Duodenal mucosa (tissue), 2 donors: ENCODE results near the gene NRIP1.

Experiments used
- H3K27ac ChIP-seq: one replicate; pipeline ENCODE4 v1.7.0; 2013; ENCODE audit warnings: low read depth, low read length
- H3K27me3 ChIP-seq, 2 donors: one replicate each; pipeline ENCODE4 v1.7.0; 2013; ENCODE audit warnings: low read length in 2 of 2, control low read depth in 1 of 2; ENCODE audit not compliant: insufficient read depth in 2 of 2, control insufficient read depth in 1 of 2
- H3K36me3 ChIP-seq, 2 donors: one replicate each; pipeline ENCODE4 v1.7.0; 2013; ENCODE audit warnings: low read length in 2 of 2, control low read depth in 1 of 2; ENCODE audit not compliant: insufficient read depth in 2 of 2, control insufficient read depth in 1 of 2
- H3K4me1 ChIP-seq, 2 donors: one replicate each; pipeline ENCODE4 v1.7.0; 2013; ENCODE audit warnings: low read length in 2 of 2, control low read depth in 1 of 2; ENCODE audit not compliant: insufficient read depth in 2 of 2, control insufficient read depth in 1 of 2
- H3K4me3 ChIP-seq, 2 donors: one replicate each; pipeline ENCODE4 v1.7.0; 2013; ENCODE audit warnings: low read length in 2 of 2, low read depth in 1 of 2
- H3K9ac ChIP-seq, 2 donors: one replicate each; pipeline ENCODE4 v1.7.0; 2013; ENCODE audit warnings: low read length in 2 of 2, low read depth in 1 of 2
- H3K9me3 ChIP-seq, 2 donors: one replicate each; pipeline ENCODE4 v1.7.0; 2013; ENCODE audit warnings: low read length in 2 of 2, control low read depth in 1 of 2; ENCODE audit not compliant: control insufficient read depth in 1 of 2

Gene NRIP1

GRCh38 chr21:15000081-15000480 is 64.7 kb downstream of the NRIP1 start:
- Histone ChIP-seq H3K9ac (no peak overlapping the region), H3K27me3 (no peaks in the 10 kb centered on the region), H3K9me3 (no peaks in the 10 kb centered on the region), H3K4me1 (peaks cover 33 to 39% of the 10 kb centered on the region in 2 donors), H3K36me3 (no peaks in the 10 kb centered on the region), H3K27ac (no peak overlapping the region), H3K4me3 (no peak overlapping the region)

DNA sequence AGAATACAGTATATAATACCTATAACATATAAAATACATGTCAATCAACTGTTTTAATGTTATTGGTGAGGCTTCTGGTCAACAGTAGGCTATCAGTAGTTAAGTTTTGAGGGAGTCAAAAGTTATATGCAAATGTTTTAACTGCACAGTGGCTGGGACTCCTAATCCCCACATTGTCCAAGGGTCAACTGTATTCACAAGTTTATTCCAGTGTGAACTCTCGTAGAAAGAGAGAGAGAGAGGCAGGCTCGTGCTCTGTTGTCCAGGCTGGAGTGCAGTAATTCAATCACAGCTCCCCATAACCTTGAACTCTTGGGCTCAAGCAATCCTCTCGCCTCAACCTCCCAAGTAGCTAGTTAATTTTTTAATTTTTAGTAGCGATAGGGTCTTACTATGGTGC is 66.0 kb downstream of the NRIP1 start:
- Histone ChIP-seq H3K36me3 (no peaks in the 10 kb centered on the region), H3K4me3 (no peak overlapping the region), H3K27me3 (no peaks in the 10 kb centered on the region), H3K9ac (no peak overlapping the region), H3K9me3 (no peaks in the 10 kb centered on the region), H3K27ac (no peak overlapping the region), H3K4me1 (peaks cover 28 to 34% of the 10 kb centered on the region in 2 donors)

DNA sequence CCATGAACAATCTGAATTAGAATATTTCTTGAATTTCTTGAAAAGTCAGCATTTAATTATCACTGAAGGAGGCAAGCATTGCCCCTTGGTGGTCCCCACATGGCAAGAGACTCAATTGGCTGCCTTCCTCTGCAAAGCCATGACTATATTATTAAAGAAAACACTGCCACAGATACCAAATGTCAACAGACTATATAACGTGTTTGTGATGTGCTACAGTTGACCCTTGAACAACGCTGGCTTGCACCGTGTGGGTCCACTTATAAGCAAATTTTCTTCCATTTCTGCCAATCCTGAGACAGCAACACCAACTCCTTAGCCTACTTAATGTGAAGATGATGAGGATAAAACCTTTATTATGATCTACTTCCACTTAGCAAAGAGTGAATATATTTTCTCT is 66.5 kb downstream of the NRIP1 start:
- Histone ChIP-seq H3K36me3 (no peaks in the 10 kb centered on the region), H3K27ac (no peak overlapping the region), H3K9me3 (no peaks in the 10 kb centered on the region), H3K27me3 (no peaks in the 10 kb centered on the region), H3K9ac (no peak overlapping the region), H3K4me1 (peaks cover 24 to 30% of the 10 kb centered on the region in 2 donors), H3K4me3 (no peak overlapping the region)

- Histone ChIP-seq H3K36me3 (peaks cover 0 to 2% of the 10 kb centered on the region in 2 donors), H3K27me3 (no peaks in the 10 kb centered on the region), H3K4me3 (no peak overlapping the region), H3K9me3 (no peaks in the 10 kb centered on the region), H3K4me1 (peaks cover 4 to 15% of the 10 kb centered on the region in 2 donors), H3K27ac (no peak overlapping the region), H3K9ac (no peak overlapping the region)
Observed at GRCh38 chr21:14995695-14996490, 68.9 kb downstream of the NRIP1 start.

GRCh38 chr21:14995226-14995625 is 69.6 kb downstream of the NRIP1 start:
- Histone ChIP-seq H3K36me3 (peaks cover 0 to 7% of the 10 kb centered on the region in 2 donors), H3K9me3 (no peaks in the 10 kb centered on the region), H3K27me3 (no peaks in the 10 kb centered on the region), H3K9ac (no peak overlapping the region), H3K4me1 (peaks cover 4 to 10% of the 10 kb centered on the region in 2 donors), H3K4me3 (no peak overlapping the region), H3K27ac (no peak overlapping the region)

DNA sequence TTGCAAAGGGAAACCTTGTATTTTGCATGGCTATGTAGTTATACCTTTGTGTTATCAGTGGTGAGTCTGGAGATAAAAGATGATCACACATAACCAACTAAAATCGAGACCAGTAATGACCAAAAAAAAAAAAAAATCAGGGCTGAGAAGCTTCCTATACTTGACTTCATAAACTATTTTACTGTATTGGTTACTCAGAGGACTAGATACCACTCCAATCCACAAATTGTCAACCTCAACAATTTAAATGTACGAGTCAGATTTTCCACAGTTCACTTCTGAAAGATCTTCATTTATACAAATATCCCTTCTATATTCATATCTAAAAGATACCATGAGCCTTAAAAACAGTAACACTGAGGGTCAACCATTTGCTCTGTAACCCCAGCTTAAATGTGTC is 71.7 kb downstream of the NRIP1 start:
- Histone ChIP-seq H3K4me3 (no peak overlapping the region), H3K27me3 (no peaks in the 10 kb centered on the region), H3K4me1 (peaks cover 4 to 9% of the 10 kb centered on the region in 2 donors), H3K9ac (no peak overlapping the region), H3K36me3 (peaks cover 0 to 9% of the 10 kb centered on the region in 2 donors), H3K27ac (no peak overlapping the region), H3K9me3 (no peaks in the 10 kb centered on the region)

GRCh38 chr21:14991957-14992356 is 72.8 kb downstream of the NRIP1 start:
- H3K36me3 ChIP-seq = peaks cover 10 to 19% of the 10 kb centered on the region in 2 donors
- no peak overlapping the region for H3K9ac ChIP-seq
- H3K27me3 ChIP-seq = no peaks in the 10 kb centered on the region
- peaks cover 4 to 9% of the 10 kb centered on the region in 2 donors for H3K4me1 ChIP-seq
- H3K27ac ChIP-seq = no peak overlapping the region
- H3K9me3 ChIP-seq = no peaks in the 10 kb centered on the region
- H3K4me3 ChIP-seq = no peak overlapping the region

GRCh38 chr21:14989359-14989758 is 75.4 kb downstream of the NRIP1 start:
- Histone ChIP-seq H3K4me1 (peaks cover 0 to 9% of the 10 kb centered on the region in 2 donors), H3K9ac (no peak overlapping the region), H3K4me3 (no peak overlapping the region), H3K9me3 (no peaks in the 10 kb centered on the region), H3K27me3 (no peaks in the 10 kb centered on the region), H3K36me3 (peaks cover 12 to 24% of the 10 kb centered on the region in 2 donors), H3K27ac (no peak overlapping the region)

DNA sequence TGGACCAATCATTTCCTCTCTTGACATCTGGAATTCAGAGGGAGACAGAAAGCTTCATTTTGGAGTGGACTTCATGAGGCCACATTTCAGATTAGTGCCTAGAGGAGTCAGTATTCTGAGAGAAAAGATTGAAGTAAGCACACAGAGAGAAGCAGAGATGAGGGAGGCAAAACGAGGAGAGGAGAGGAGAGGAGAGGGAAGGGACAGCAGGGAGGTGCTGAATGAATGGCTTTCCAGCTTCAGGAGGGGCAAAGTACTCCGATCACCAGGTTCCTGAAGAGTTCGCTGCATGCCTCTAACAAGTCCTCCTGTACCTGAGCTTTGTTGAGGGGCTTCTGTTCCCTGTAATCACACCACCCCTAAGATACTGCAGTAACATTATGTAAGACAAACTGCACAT is 76.0 kb downstream of the NRIP1 start:
- Histone ChIP-seq H3K4me3 (no peak overlapping the region), H3K27me3 (no peaks in the 10 kb centered on the region), H3K9me3 (no peaks in the 10 kb centered on the region), H3K27ac (no peak overlapping the region), H3K36me3 (peaks cover 12 to 24% of the 10 kb centered on the region in 2 donors), H3K9ac (no peak overlapping the region), H3K4me1 (peaks cover 0 to 9% of the 10 kb centered on the region in 2 donors)

GRCh38 chr21:14987370-14988170 is 77.2 kb downstream of the NRIP1 start:
- Histone ChIP-seq H3K27me3 (no peaks in the 10 kb centered on the region), H3K27ac (no peak overlapping the region), H3K4me1 (peaks cover 0 to 9% of the 10 kb centered on the region in 2 donors), H3K9me3 (no peaks in the 10 kb centered on the region), H3K9ac (no peak overlapping the region), H3K36me3 (peaks cover 12 to 24% of the 10 kb centered on the region in 2 donors), H3K4me3 (no peak overlapping the region)
